ENCODE measurements around the gene PCDHGC5.

- TF ChIP-seq CTCF (IDR thresholded peaks at IDR 0.05) (no peak), EZH2 (IDR thresholded peaks at IDR 0.05; ENCODE audit: borderline replicate concordance, insufficient read depth, low read depth, low read length, poor library complexity, severe bottlenecking) (no peak)
Observed at GRCh38 chr5:141439411-141440141, 49.3 kb upstream of the PCDHGC5 start.
